Epithelial cell of proximal tubule (primary cell): ENCODE results near the gene PPIL4. TPM values are rescaled to one million over a fixed set of nuclear protein-coding genes. Genes with fewer than 3 reads are reported as not detected.

ENCODE experiments used
- DNase-seq: peaks from one replicate; pipeline ENCODE4 v3.0.0-alpha.2; 2011; ENCODE audit warnings: low read depth
- H3K4me3 ChIP-seq: 2 replicates; pipeline ENCODE4 v1.5.1; 2011; ENCODE audit warnings: low read depth, mild to moderate bottlenecking, low read length
- CTCF ChIP-seq: conservative IDR thresholded peaks from 2 replicates; pipeline ENCODE4 v1.5.1; 2012; ENCODE audit warnings: low read depth, mild to moderate bottlenecking, low read length
- total RNA-seq: library from RNA; depleted of rRNA; stranded (reverse); fragments of >200 nt; gene quantifications from 2 replicates; pipeline ENCODE4 v1.2.3, GENCODE V29; 2015

PPIL4 gene
- total RNA-seq, 1 donor from 2014 or later = 33.0 TPM

- no peak overlapping the region for H3K4me3 ChIP-seq
- DNase-seq = no peak
- TF ChIP-seq CTCF = no peak
Observed at GRCh38 chr6:149493761-149494320, 52.0 kb downstream of the PPIL4 start.

GRCh38 chr6:149492798-149493343, 53.0 kb downstream of the PPIL4 start:
- no peak for TF ChIP-seq CTCF
- DNase-seq = no peak
- no peak overlapping the region for H3K4me3 ChIP-seq

- no peak for TF ChIP-seq CTCF
- H3K4me3 ChIP-seq = no peak overlapping the region
- no peak for DNase-seq
Observed at GRCh38 chr6:149489967-149490366, 55.9 kb downstream of the PPIL4 start.

- DNase-seq = no peak
- H3K4me3 ChIP-seq = no peak overlapping the region
- TF ChIP-seq CTCF = no peak
Observed at GRCh38 chr6:149488815-149489214, 57.0 kb downstream of the PPIL4 start.

GRCh38 chr6:149487316-149487715, 58.5 kb downstream of the PPIL4 start:
- TF ChIP-seq CTCF = no peak
- DNase-seq = no peak
- H3K4me3 ChIP-seq = no peak overlapping the region

- no peak within 1 kb of the TSS for H3K4me3 ChIP-seq
- DNase-seq = peak; percentile 15
- peak; percentile 8 for TF ChIP-seq CTCF
Observed at GRCh38 chr6:149484733-149485700, 60.8 kb downstream of the PPIL4 start, which contains the start of gene ZC3H12D. Gene ZC3H12D (minus strand): TSS chr6:149485014. CDS start chr6:149474543, 10,471 bp downstream.
